ENCODE results near the gene ZNF367. TPM values are rescaled to one million over a fixed set of nuclear protein-coding genes. Genes with fewer than 3 reads are reported as not detected.

Gene ZNF367
- total and polyA plus RNA-seq, 5 donors from 2014 or later, result 1.1 to 8.8 (median 1.5) TPM

DNA sequence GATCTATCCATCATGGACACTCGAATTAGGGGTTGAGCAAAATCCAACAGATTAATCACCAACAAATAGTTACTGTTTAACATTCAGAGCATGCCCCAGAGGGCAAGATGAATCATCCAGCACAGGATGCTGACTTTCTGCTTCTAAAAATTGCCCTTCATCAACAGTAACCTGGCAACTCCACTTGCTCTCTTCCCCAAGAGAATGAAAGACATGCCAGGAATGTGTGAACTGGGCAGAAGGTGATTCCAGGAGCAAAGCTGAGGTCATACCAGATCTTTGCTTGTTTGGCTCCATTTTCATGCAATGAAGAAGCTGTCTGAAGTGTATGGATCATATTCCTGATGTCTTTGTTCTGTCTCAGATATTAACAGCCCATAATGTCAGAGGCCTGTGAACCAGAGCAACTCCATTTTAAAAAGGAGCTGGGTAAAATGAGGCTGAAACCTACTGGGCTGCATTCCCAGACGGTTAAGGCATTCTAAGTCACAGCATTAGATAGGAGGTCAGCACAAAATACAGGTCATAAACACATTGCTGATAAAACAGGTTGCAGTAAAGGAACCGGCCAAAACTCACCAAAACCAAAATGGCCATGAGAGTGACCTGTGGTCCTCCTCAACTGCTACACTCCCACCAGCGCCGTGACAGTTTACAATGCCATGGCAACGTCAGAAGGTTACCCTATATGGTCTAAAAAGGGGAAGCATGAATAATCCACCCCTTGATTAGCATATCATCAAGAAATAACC lies 2.5 kb upstream of the ZNF367 start:
- Histone ChIP-seq H3K9me3 (ENCODE audit: control insufficient read depth in 2 of 2, low read length in 2 of 2) (no peaks in the 10 kb centered on the region), H3K27ac (ENCODE audit: insufficient read depth, low read length, poor library complexity, severe bottlenecking) (peak overlapping the region; percentile 87), H3K36me3 (ENCODE audit: control insufficient read depth, insufficient read depth, low read length) (no peaks in the 10 kb centered on the region), H3K4me3 (ENCODE audit: low read depth, low read length) (peak overlapping the region; percentile 37), H3K4me1 (ENCODE audit: control insufficient read depth, insufficient read depth, low read length, poor library complexity, severe bottlenecking) (peaks cover 31% of the 10 kb centered on the region), H3K27me3 (ENCODE audit: control insufficient read depth, insufficient read depth, low read length) (no peaks in the 10 kb centered on the region)
- ATAC-seq (ENCODE audit: low read depth in 2 of 2) (no peak), DNase-seq (peak in 1 of 3 donors; percentile 69)
- no peaks in the 10 kb centered on the region for H3K27me3 Mint-ChIP-seq
- peaks cover 8 to 27% (median 20%) of the 10 kb centered on the region in 4 donors for H3K4me1 Mint-ChIP-seq
- H3K27ac Mint-ChIP-seq, result peak overlapping the region; percentile 64 to 90 (median 85)
- peak overlapping the region in 3 of 4 donors; percentile 34 to 92 (median 84) for H3K4me3 Mint-ChIP-seq
- H3K9me3 Mint-ChIP-seq, result no peaks in the 10 kb centered on the region
- H3K36me3 Mint-ChIP-seq, result no peaks in the 10 kb centered on the region

DNA sequence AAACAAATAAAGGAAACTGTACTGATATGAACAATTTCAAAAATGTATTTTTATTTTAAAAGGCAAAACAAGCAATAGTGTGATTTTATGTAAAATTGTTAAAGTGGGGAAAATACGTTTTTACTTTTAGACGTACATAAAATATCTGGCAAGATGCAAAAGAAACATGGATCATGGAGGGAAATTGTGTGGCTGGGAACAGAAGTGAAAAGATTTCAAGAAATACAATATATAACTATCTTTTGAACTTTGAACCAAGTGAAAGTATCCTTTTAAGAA lies 1.5 kb upstream of the ZNF367 start:
- Histone ChIP-seq H3K4me3 (ENCODE audit: low read depth, low read length) (peak overlapping the region; percentile 67), H3K27me3 (ENCODE audit: control insufficient read depth, insufficient read depth, low read length) (no peaks in the 10 kb centered on the region), H3K27ac (ENCODE audit: insufficient read depth, low read length, poor library complexity, severe bottlenecking) (peak overlapping the region; percentile 87), H3K4me1 (ENCODE audit: control insufficient read depth, insufficient read depth, low read length, poor library complexity, severe bottlenecking) (peaks cover 32% of the 10 kb centered on the region), H3K36me3 (ENCODE audit: control insufficient read depth, insufficient read depth, low read length) (no peaks in the 10 kb centered on the region), H3K9me3 (ENCODE audit: control insufficient read depth in 2 of 2, low read length in 2 of 2) (no peaks in the 10 kb centered on the region)
- Mint-ChIP-seq H3K4me3 (peak overlapping the region; percentile 64 to 97 (median 88)), H3K9me3 (no peaks in the 10 kb centered on the region), H3K27me3 (no peaks in the 10 kb centered on the region), H3K36me3 (no peaks in the 10 kb centered on the region), H3K4me1 (peaks cover 8 to 28% (median 20%) of the 10 kb centered on the region in 4 donors), H3K27ac (peak overlapping the region; percentile 64 to 90 (median 85))
- DNase-seq (no peak), ATAC-seq (ENCODE audit: low read depth in 2 of 2) (no peak)

DNA sequence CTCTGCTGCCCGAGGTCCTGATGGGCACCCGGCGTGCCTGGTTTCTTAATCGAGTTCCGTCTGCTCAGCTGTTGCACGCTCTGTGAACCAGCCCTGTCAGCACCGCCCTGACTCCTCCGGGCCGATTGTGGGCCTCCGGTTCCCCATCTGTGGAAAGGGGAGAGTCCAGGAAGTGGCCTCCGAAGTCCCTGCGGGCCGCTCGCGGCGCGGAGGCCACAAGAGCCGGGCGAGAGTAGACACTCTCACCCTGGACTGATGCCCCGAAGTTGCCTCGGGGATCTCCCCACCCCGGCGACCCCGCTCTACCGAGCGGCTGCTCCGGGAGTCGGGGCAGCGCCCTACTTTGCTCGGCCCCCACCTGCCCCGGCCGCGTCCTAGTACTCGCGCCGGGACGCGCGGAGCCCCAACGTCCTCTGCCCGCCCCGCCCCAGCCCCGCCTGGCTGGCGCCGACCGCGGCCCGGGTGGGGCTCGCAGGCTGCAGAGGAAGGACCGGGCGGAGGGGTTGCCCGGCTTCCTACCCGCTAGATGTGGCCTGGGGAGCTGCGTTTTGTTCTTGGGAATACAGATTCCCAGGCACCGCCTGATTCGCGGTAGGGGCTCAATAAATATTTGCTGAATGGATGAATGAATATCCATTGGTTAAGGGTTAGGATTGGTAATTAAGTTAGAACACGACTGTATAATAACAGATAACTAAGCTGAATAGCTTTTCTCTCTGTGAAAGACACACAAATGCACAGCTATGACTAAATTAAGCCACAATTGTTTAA lies 935 bp upstream of the ZNF367 start:
- Histone ChIP-seq H3K27ac (ENCODE audit: insufficient read depth, low read length, poor library complexity, severe bottlenecking) (peak overlapping the region; percentile 87), H3K27me3 (ENCODE audit: control insufficient read depth, insufficient read depth, low read length) (no peaks in the 10 kb centered on the region), H3K36me3 (ENCODE audit: control insufficient read depth, insufficient read depth, low read length) (no peaks in the 10 kb centered on the region), H3K9me3 (ENCODE audit: control insufficient read depth in 2 of 2, low read length in 2 of 2) (no peaks in the 10 kb centered on the region), H3K4me1 (ENCODE audit: control insufficient read depth, insufficient read depth, low read length, poor library complexity, severe bottlenecking) (peaks cover 38% of the 10 kb centered on the region), H3K4me3 (ENCODE audit: low read depth, low read length) (peak overlapping the region; percentile 69)
- peak; percentile 53 to 86 (median 54) for DNase-seq
- H3K36me3 Mint-ChIP-seq, result no peaks in the 10 kb centered on the region
- H3K27ac Mint-ChIP-seq, result peak overlapping the region; percentile 64 to 90 (median 85)
- no peaks in the 10 kb centered on the region for H3K27me3 Mint-ChIP-seq
- peak; percentile 8 to 18 for ATAC-seq (ENCODE audit: low read depth in 2 of 2)
- H3K9me3 Mint-ChIP-seq, result no peaks in the 10 kb centered on the region
- peaks cover 10 to 33% (median 23%) of the 10 kb centered on the region in 4 donors for H3K4me1 Mint-ChIP-seq
- peak overlapping the region; percentile 84 to 97 (median 91) for H3K4me3 Mint-ChIP-seq

DNA sequence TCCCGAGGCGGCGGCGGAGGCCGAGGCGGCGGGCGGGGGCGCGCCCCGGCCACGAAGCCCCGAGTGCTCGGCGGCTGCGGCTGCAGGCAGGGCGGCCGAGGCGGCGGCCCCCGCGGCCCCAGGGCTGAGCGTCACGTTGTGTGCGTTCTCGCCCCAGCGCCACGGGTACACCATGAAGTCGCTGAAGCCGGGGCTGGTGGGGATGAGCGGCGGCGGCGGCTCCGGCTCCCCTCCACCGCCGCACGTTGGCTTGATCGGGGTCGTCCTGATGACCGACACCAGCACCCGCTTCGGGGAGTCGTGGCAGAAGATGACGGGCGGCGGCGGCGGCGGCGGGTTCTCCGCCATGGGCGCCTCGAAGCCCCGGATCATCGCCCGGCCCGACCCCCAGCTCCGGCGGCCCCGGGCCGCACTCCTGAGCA lies 498 bp downstream of the ZNF367 start:
- Mint-ChIP-seq H3K36me3 (no peaks in the 10 kb centered on the region), H3K4me1 (peaks cover 24 to 47% (median 35%) of the 10 kb centered on the region in 4 donors)

DNA sequence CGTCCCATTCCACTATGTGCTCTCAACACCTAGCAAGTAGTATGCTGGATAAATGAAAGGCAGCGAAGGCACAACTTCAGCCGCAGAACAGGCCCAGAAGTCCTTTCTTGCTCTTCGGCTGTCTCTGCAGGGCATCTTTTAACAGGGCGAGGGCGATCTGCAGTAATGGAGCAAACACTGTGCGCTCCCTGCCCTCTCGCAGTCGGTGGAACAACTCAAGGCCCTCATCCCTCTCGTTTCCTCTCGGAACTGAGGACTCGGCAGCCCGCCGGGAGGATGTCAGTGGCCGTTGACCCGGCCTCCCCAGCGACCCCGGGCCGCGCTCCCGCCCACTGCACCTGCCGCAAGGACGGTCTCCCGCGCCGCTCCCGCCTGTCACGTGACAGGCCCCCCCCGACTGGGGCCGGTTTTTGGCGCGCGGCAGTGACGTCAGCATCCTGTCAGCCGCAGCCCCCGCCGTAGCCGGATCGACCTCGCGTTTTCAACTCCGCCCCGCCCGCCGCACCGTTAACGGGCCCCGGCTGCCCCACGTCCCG lies 1.1 kb downstream of the ZNF367 start:
- Mint-ChIP-seq H3K36me3 (no peaks in the 10 kb centered on the region), H3K9me3 (no peaks in the 10 kb centered on the region), H3K4me3 (peak overlapping the region; percentile 88 to 94 (median 93)), H3K4me1 (peaks cover 27 to 52% (median 40%) of the 10 kb centered on the region in 4 donors), H3K27ac (peak overlapping the region; percentile 96), H3K27me3 (no peaks in the 10 kb centered on the region)
- H3K36me3 ChIP-seq (ENCODE audit: control insufficient read depth, insufficient read depth, low read length), result no peaks in the 10 kb centered on the region
- no peaks in the 10 kb centered on the region for H3K9me3 ChIP-seq (ENCODE audit: control insufficient read depth in 2 of 2, low read length in 2 of 2)
- H3K27me3 ChIP-seq (ENCODE audit: control insufficient read depth, insufficient read depth, low read length), result no peaks in the 10 kb centered on the region
- ATAC-seq (ENCODE audit: low read depth in 2 of 2) (peak; percentile 10 to 14), DNase-seq (peak; percentile 90 to 93 (median 92))
- H3K27ac ChIP-seq (ENCODE audit: insufficient read depth, low read length, poor library complexity, severe bottlenecking), result peak overlapping the region; percentile 92
- peak overlapping the region; percentile 96 for H3K4me3 ChIP-seq (ENCODE audit: low read depth, low read length)
- H3K4me1 ChIP-seq (ENCODE audit: control insufficient read depth, insufficient read depth, low read length, poor library complexity, severe bottlenecking), result peaks cover 55% of the 10 kb centered on the region

More for the DNA sequence above, 498 bp downstream of the ZNF367 start:
- H3K27me3 Mint-ChIP-seq, result no peaks in the 10 kb centered on the region
- Histone ChIP-seq H3K27ac (ENCODE audit: insufficient read depth, low read length, poor library complexity, severe bottlenecking) (peak overlapping the region; percentile 87), H3K4me1 (ENCODE audit: control insufficient read depth, insufficient read depth, low read length, poor library complexity, severe bottlenecking) (peaks cover 52% of the 10 kb centered on the region), H3K9me3 (ENCODE audit: control insufficient read depth in 2 of 2, low read length in 2 of 2) (no peaks in the 10 kb centered on the region), H3K4me3 (ENCODE audit: low read depth, low read length) (no peak overlapping the region), H3K27me3 (ENCODE audit: control insufficient read depth, insufficient read depth, low read length) (no peaks in the 10 kb centered on the region), H3K36me3 (ENCODE audit: control insufficient read depth, insufficient read depth, low read length) (no peaks in the 10 kb centered on the region)
- DNase-seq, result no peak
- H3K27ac Mint-ChIP-seq, result peak overlapping the region; percentile 76 to 96 (median 85)
- H3K9me3 Mint-ChIP-seq, result no peaks in the 10 kb centered on the region
- ATAC-seq (ENCODE audit: low read depth in 2 of 2), result no peak
- H3K4me3 Mint-ChIP-seq, result peak overlapping the region; percentile 90 to 94 (median 91)

DNA sequence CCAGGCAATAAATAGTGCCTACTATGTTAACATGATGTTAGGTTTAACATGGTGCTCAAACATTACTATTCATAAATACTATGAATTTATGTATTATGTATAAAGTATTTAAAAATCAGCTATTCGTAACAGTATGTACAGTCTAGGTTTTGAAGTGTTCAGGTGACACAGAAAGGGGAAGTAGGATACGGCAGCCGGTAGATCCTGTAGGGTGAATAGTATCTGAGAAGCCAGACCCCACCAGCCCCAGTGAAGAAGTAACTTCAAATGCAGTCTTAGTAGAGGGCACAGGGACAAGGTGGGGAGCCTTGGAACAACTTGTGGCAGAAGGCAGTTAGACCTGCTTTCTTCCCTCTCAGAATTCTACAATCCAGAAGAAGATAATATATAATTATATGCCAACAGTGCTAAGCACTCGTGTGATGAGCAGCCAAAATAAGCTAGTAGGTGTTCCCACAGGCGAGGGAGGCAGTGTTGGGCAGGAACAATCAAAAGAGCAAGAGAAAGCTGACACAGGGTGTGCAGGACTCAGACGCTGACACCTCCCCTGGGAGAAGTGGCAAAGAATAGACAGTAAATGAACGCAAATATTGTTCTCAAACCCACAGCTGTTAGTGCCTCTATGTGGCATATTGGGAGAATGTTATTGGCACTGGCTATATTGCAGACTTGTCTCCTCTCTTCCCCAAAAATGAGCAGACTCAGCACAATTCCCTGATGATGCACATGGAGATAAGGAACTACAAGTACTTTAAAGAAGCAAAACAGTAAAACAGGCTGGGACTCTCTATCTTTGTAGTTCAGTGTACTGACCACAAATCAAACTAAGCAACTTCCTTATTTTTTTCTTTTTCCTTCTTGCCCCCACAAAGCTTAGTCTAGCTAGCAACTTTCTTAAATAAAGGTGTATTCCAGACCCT lies 4.6 kb downstream of the ZNF367 start:
- Histone ChIP-seq H3K27ac (ENCODE audit: insufficient read depth, low read length, poor library complexity, severe bottlenecking) (peak overlapping the region; percentile 73), H3K27me3 (ENCODE audit: control insufficient read depth, insufficient read depth, low read length) (no peaks in the 10 kb centered on the region), H3K4me3 (ENCODE audit: low read depth, low read length) (peak overlapping the region; percentile 61), H3K4me1 (ENCODE audit: control insufficient read depth, insufficient read depth, low read length, poor library complexity, severe bottlenecking) (peaks cover 59% of the 10 kb centered on the region), H3K9me3 (ENCODE audit: control insufficient read depth in 2 of 2, low read length in 2 of 2) (no peaks in the 10 kb centered on the region), H3K36me3 (ENCODE audit: control insufficient read depth, insufficient read depth, low read length) (no peaks in the 10 kb centered on the region)
- peak overlapping the region; percentile 73 to 85 (median 78) for H3K4me3 Mint-ChIP-seq
- peaks cover 3% of the 10 kb centered on the region for H3K36me3 Mint-ChIP-seq
- ATAC-seq (ENCODE audit: low read depth in 2 of 2) (no peak), DNase-seq (peak in 1 of 3 donors; percentile 35)
- no peaks in the 10 kb centered on the region for H3K27me3 Mint-ChIP-seq
- peaks cover 32 to 56% (median 39%) of the 10 kb centered on the region in 4 donors for H3K4me1 Mint-ChIP-seq
- no peaks in the 10 kb centered on the region for H3K9me3 Mint-ChIP-seq
- H3K27ac Mint-ChIP-seq, result peak overlapping the region; percentile 81 to 98 (median 88)

All from CD4-positive, CD25-positive, alpha-beta regulatory T cell (primary cell).